Heart left ventricle (tissue), 13 donors: ENCODE data around the gene FUT4.

Experiments used
- CTCF ChIP-seq, 12 donors: fragments of 200-600 bp; sonication (generic) in 4 of 12; IDR thresholded peaks; one replicate each; pipeline versions ENCODE4 v1.5.0 to v1.8.0; 2018 to 2022; ENCODE audit warnings: antibody characterized with exemption in 12 of 12, mild to moderate bottlenecking in 5 of 12
- POLR2A ChIP-seq, 2 donors: fragments of 450-650 bp; IDR thresholded peaks; one replicate each; pipeline ENCODE4 v1.6.1; 2017; ENCODE audit warnings: antibody characterized with exemption in 2 of 2, mild to moderate bottlenecking in 2 of 2, moderate library complexity in 2 of 2
- donor health status: ischemic (EF 13 %, LVEDD 7.1; RV severe dilation, severe dysfunction).
- donor health status: DM: no; HTN: yes; CAD: no.
- donor health status: DM: no; HTN: no; CAD: no.
- donor health status: ischemic (EF 25% LVEDD 6.9; RV normal size, moderate dysfunction).
- donor health status: ischemic (EF 25% LVEDD 5.7; RV mildly dilated, moderate dysfunction).
- donor health status: ischemic (EF 35%, LVEDD 5.7; RV mildly dilated, moderate dysfunction).
- donor health status: nonischemic (EF 11% LVEDD 7.7; RV severe dilation, severe dysfunction).
- donor health status: DM: yes; HTN: yes; CAD: no.
- donor health status: PGD.
- donor health status: ischemic (EF 29% LVEDD 5.4; RV normal size, mild dysfunction).
- donor health status: nonischemic (EF 23%, LVEDD 6.1; RV moderate dilation, normal function).

GRCh38 chr11:94550513-94550912, 6.8 kb downstream of the FUT4 start:
- TF ChIP-seq POLR2A (IDR thresholded peaks at IDR 0.05) (no peak), CTCF (IDR thresholded peaks at IDR 0.05) (no peak)
